Ishikawa (cell line): ENCODE measurements around the gene THADA.

Experiments
- CEBPB ChIP-seq: IDR thresholded peaks from 2 replicates; pipeline ENCODE4 v1.6.1; 2012
- CREB1 ChIP-seq: IDR thresholded peaks from 2 replicates; pipeline ENCODE4 v1.6.1; 2012; ENCODE audit warnings: low read depth
- EGR1 ChIP-seq: IDR thresholded peaks from 2 replicates; pipeline ENCODE4 v1.6.1; 2012
- EP300 ChIP-seq: IDR thresholded peaks from 2 replicates; pipeline ENCODE4 v1.6.1; 2012; ENCODE audit warnings: borderline replicate concordance
- FOXM1 ChIP-seq: IDR thresholded peaks from 2 replicates; pipeline ENCODE4 v1.6.1; 2012; ENCODE audit warnings: low read depth, borderline replicate concordance
- MAX ChIP-seq: IDR thresholded peaks from 2 replicates; pipeline ENCODE4 v1.6.1; 2012
- NFIC ChIP-seq: IDR thresholded peaks from 2 replicates; pipeline ENCODE4 v1.6.1; 2012
- RAD21 ChIP-seq: IDR thresholded peaks from 2 replicates; pipeline ENCODE4 v1.6.1; 2012; ENCODE audit warnings: low read depth
- REST ChIP-seq: IDR thresholded peaks from 2 replicates; pipeline ENCODE4 v1.6.1; 2012; ENCODE audit warnings: low read depth, mild to moderate bottlenecking
- TAF1 ChIP-seq: IDR thresholded peaks from 2 replicates; pipeline ENCODE4 v1.6.1; 2012; ENCODE audit warnings: low read depth, mild to moderate bottlenecking
- TCF12 ChIP-seq: IDR thresholded peaks from 2 replicates; pipeline ENCODE4 v1.6.1; 2012; ENCODE audit warnings: low read depth
- TEAD4 ChIP-seq: IDR thresholded peaks from 2 replicates; pipeline ENCODE4 v1.6.1; 2012
- USF1 ChIP-seq: IDR thresholded peaks from 2 replicates; pipeline ENCODE4 v1.6.1; 2012
- YY1 ChIP-seq: IDR thresholded peaks from 2 replicates; pipeline ENCODE4 v1.6.1; 2012; ENCODE audit warnings: low read depth
- ZBTB7A ChIP-seq: IDR thresholded peaks from 2 replicates; pipeline ENCODE4 v1.6.1; 2012; ENCODE audit warnings: low read depth

Gene THADA

GRCh38 chr2:43370146-43370545, 225.7 kb downstream of the THADA start:
- TF ChIP-seq RAD21 (no peak), NFIC (no peak), TCF12 (no peak), ZBTB7A (no peak), EP300 (no peak), CEBPB (no peak), EGR1 (no peak), MAX (no peak), FOXM1 (no peak)

GRCh38 chr2:43368483-43369385, 227.1 kb downstream of the THADA start:
- TF ChIP-seq RAD21 (no peak), TAF1 (no peak), CREB1 (no peak)

GRCh38 chr2:43367012-43367782, 228.6 kb downstream of the THADA start:
- TF ChIP-seq NFIC (no peak), REST (no peak), ZBTB7A (no peak), USF1 (no peak), TAF1 (no peak), TCF12 (no peak), CREB1 (no peak), EGR1 (no peak), RAD21 (no peak), CEBPB (no peak), TEAD4 (no peak), FOXM1 (no peak), YY1 (no peak), EP300 (no peak), MAX (no peak)

- TF ChIP-seq TEAD4 = no peak
Observed at GRCh38 chr2:43363120-43363519, 232.7 kb downstream of the THADA start.

GRCh38 chr2:43361286-43361685, 234.6 kb downstream of the THADA start:
- TF ChIP-seq EP300 (no peak), TEAD4 (no peak), REST (no peak), YY1 (no peak), NFIC (no peak), RAD21 (no peak), EGR1 (no peak), CREB1 (no peak), ZBTB7A (no peak), TAF1 (no peak), FOXM1 (no peak), TCF12 (no peak), MAX (no peak), USF1 (no peak), CEBPB (no peak)

- TF ChIP-seq RAD21 (no peak), CEBPB (no peak), TEAD4 (no peak), TCF12 (no peak), EP300 (no peak), CREB1 (no peak), USF1 (no peak), YY1 (no peak), REST (no peak), NFIC (no peak), TAF1 (no peak)
Observed at GRCh38 chr2:43360137-43360536, 235.7 kb downstream of the THADA start.
